ENCODE results near the gene CD2AP. TPM values are rescaled to one million over a fixed set of nuclear protein-coding genes. Genes with fewer than 3 reads are reported as not detected.

The CD2AP gene
- total RNA-seq, 1 donor from 2014 or later, result 23.6 TPM

GRCh38 chr6:47595785-47596184, 118.2 kb downstream of the CD2AP start:
- Histone ChIP-seq H3K4me1 (peaks cover 6% of the 10 kb centered on the region), H3K36me3 (peaks cover 0 to 26% of the 10 kb centered on the region in 2 donors), H3K4me3 (no peak overlapping the region), H3K9me3 (no peaks in the 10 kb centered on the region), H3K27me3 (no peaks in the 10 kb centered on the region), H3K27ac (no peak overlapping the region)
- no peak for TF ChIP-seq POLR2A (IDR thresholded peaks at IDR 0.05)
- TF ChIP-seq CTCF (IDR thresholded peaks at IDR 0.05), result no peak
- TF ChIP-seq POLR2AphosphoS5 (IDR thresholded peaks at IDR 0.05; ENCODE audit: insufficient read depth in 1 of 2, low read depth in 1 of 2), result peak in 1 of 2 donors; percentile 44
- no peak for DNase-seq (ENCODE audit: extremely low spot score in 2 of 2)
- intact Hi-C loops (cut with DNase I), result no loop called here

- Histone ChIP-seq H3K36me3 (peaks cover 0 to 26% of the 10 kb centered on the region in 2 donors), H3K4me1 (no peaks in the 10 kb centered on the region), H3K27me3 (no peaks in the 10 kb centered on the region), H3K9me3 (no peaks in the 10 kb centered on the region), H3K27ac (no peak overlapping the region), H3K4me3 (no peak overlapping the region)
- no peak for DNase-seq (ENCODE audit: extremely low spot score in 2 of 2)
- TF ChIP-seq CTCF (IDR thresholded peaks at IDR 0.05), result no peak
- intact Hi-C loops (cut with DNase I), result no loop called here
Measured at GRCh38 chr6:47598367-47598766, 120.8 kb downstream of the CD2AP start.

- Histone ChIP-seq H3K4me3 (no peak overlapping the region), H3K4me1 (no peaks in the 10 kb centered on the region), H3K9me3 (no peaks in the 10 kb centered on the region), H3K27me3 (no peaks in the 10 kb centered on the region), H3K27ac (no peak overlapping the region), H3K36me3 (peaks cover 0 to 26% of the 10 kb centered on the region in 2 donors)
- TF ChIP-seq POLR2A (IDR thresholded peaks at IDR 0.05) (no peak), CTCF (IDR thresholded peaks at IDR 0.05) (no peak), POLR2AphosphoS5 (IDR thresholded peaks at IDR 0.05; ENCODE audit: insufficient read depth in 1 of 2, low read depth in 1 of 2) (no peak)
- DNase-seq (ENCODE audit: extremely low spot score in 2 of 2), result no peak
- intact Hi-C loops (cut with DNase I), result no loop called here
Measured at GRCh38 chr6:47599512-47599911, 121.9 kb downstream of the CD2AP start.

GRCh38 chr6:47603227-47603626, 125.6 kb downstream of the CD2AP start:
- Histone ChIP-seq H3K27me3 (no peaks in the 10 kb centered on the region), H3K4me1 (no peaks in the 10 kb centered on the region), H3K4me3 (no peak overlapping the region), H3K9me3 (no peaks in the 10 kb centered on the region), H3K27ac (no peak overlapping the region), H3K36me3 (peaks cover 0 to 22% of the 10 kb centered on the region in 2 donors)
- intact Hi-C loops (cut with DNase I), result no loop called here
- DNase-seq (ENCODE audit: extremely low spot score in 2 of 2), result no peak
- TF ChIP-seq POLR2AphosphoS5 (IDR thresholded peaks at IDR 0.05; ENCODE audit: insufficient read depth in 1 of 2, low read depth in 1 of 2), result no peak
- TF ChIP-seq CTCF (IDR thresholded peaks at IDR 0.05), result no peak
- TF ChIP-seq POLR2A (IDR thresholded peaks at IDR 0.05), result no peak

- H3K4me1 ChIP-seq, result no peaks in the 10 kb centered on the region
- no peak overlapping the region for H3K4me3 ChIP-seq
- peaks cover 0 to 30% of the 10 kb centered on the region in 2 donors for H3K36me3 ChIP-seq
- H3K9me3 ChIP-seq, result no peaks in the 10 kb centered on the region
- intact Hi-C loops (cut with DNase I), result no loop called here
- TF ChIP-seq POLR2A (IDR thresholded peaks at IDR 0.05) (no peak), POLR2AphosphoS5 (IDR thresholded peaks at IDR 0.05; ENCODE audit: insufficient read depth in 1 of 2, low read depth in 1 of 2) (no peak), CTCF (IDR thresholded peaks at IDR 0.05) (no peak)
- no peak for DNase-seq (ENCODE audit: extremely low spot score in 2 of 2)
- no peaks in the 10 kb centered on the region for H3K27me3 ChIP-seq
- no peak overlapping the region for H3K27ac ChIP-seq
Measured at GRCh38 chr6:47603995-47604394, 126.4 kb downstream of the CD2AP start.

Data from vagina (tissue), 2 donors.